Stimulated activated CD8-positive, alpha-beta memory T cell treated with anti-CD3 and anti-CD28 coated beads, Interleukin-15, amount 100 ng/mL, for 4 hours (primary cell): ENCODE results near the gene PALM3.
A peak's percentile ranks its signal among the peaks of the same experiment; 100 is the strongest.

Experiments
- DNase-seq, 2 donors: peaks; one replicate each; pipeline ENCODE4 v3.0.0-alpha.2; 2020; ENCODE audit warnings: low read depth in 2 of 2

PALM3 gene, protein sequence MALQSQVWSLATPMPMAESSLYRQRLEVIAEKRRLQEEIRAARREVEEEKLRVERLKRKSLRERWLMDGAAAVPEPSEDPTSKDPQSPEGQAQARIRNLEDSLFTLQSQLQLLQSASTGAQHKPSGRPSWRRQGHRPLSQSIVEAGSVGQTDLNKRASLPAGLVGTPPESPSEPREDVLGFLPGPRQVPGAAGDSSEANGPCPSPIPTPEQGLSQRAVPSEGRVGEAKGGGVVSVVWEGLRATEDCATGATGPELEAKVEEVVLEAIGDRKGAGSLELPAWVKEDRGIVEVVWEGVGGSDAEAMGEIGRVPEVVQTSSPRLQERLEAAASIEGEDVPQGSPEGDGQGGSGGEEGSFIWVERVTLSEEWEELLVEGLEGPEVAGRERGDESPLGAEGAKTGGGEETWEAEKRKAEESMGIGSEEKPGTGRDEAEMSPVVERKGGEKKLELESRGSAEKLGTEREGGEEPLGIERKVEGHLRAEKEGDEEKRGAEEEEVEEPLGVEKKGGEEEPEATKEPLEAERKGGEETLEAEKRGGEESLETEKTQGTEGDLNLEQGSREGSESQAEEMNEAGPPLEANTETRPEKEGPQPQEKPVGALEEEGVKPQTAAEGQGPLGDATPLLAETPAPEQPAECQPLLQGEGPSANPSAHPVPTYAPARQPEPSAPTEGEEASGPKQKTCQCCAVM

DNA sequence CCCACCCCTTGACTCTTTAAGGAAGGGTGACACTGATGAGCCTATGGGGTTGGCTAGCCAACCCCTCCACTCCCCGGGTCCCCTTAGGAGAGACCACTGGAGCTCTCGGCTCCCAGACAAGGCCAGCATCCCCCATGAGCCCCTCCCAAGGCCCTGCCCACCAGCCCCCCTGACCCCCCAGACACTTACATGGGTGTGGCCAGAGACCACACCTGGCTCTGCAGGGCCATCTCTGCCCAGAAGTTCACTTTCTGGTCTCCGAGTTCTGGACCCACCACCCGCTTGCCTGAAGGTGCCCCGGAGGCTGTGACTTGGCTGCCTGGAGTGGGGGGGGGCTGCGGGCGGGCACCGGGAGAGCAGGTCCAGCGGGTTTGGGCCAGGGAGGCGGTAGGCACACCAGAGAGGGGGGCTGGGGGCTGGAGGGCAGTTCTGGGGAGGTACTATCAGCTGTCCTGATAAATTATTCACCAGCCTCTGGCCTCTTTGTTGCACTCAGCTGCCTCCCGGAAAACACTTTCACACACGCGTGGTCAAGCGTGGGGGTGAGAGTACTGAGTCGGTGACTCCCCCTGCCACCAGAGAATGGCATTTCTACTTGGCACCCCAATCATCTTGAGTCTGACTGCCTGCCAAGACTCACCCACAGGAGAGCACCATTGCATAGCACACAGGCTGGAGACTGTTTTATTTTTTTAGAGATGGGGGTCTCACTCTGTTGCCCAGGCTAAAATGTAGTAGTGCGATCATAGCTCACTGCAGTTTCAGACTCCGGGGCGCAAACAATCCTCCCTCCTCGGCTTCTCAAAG is at the start of gene PALM3:
Gene PALM3, minus strand, starts transcription at position 326 of the 807 bp plus-strand sequence. Its CDS starts 96 bp downstream, at position 230.
- no peak for DNase-seq

DNA sequence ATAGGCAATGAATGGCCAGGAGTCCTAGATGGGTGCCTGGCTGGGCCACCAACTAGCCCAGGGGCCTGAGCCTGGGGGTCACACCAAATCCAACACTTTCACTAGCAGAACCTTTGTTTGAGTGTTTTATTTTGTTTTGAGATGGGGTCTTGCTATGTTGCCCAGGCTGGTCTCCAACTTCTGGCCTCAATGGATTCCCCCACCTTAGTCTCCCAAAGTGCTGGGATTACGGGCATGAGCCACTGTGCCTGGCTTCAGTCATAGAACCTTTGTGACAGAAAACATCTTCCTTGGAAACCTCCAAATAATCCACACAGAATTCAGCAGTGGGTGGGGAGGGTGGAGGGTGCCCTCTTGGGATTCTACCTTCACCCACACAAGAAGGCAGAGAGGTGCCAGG is 49.6 kb upstream of the PALM3 start:
- DNase-seq = no peak

- DNase-seq = no peak
Observed at GRCh38 chr19:14110650-14111049, 48.8 kb upstream of the PALM3 start.

- no peak for DNase-seq
Observed at GRCh38 chr19:14107581-14108461, 45.9 kb upstream of the PALM3 start.

DNA sequence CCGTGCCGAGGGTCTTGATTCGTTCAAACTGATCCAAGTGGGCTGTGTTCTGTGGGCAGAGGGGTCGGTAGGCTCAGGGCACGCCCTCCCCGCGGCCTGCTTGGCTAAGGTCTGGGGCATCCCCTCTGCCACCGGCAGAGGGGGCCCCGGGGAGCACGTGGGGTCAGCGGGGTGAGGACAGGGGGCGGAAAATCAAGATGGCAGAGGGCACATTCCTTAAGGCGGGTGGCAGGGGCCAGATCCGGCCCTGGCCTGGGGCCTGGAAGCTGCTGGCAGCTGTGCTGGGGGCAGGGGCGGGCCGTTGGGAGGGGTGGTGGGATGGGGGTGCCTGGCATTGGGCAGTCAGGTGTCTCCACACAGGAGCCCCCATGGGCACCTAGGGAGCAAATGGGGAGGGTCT is 45.0 kb upstream of the PALM3 start:
- no peak for DNase-seq

DNA sequence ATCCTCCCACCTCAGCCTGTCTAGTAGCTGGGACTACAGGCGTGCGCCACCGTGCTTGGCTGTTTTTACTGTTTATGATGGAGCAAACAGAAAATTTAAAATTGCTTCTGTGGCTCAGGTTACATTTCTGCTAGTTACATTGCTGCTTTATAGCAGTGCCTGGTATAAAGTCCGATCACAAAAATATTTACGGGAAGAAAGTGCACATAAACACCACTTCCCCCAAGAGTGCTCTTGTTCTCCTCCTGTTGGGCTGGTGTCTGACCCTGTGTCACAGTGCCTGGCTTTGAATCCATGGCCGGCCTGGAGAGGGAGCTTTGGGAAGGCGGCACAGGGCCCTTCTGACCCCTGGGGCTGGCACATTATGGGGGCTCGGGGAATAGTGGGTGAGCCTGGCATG is 43.8 kb upstream of the PALM3 start:
- no peak for DNase-seq

GRCh38 chr19:14103310-14103709 is 41.4 kb upstream of the PALM3 start:
- no peak for DNase-seq

DNA sequence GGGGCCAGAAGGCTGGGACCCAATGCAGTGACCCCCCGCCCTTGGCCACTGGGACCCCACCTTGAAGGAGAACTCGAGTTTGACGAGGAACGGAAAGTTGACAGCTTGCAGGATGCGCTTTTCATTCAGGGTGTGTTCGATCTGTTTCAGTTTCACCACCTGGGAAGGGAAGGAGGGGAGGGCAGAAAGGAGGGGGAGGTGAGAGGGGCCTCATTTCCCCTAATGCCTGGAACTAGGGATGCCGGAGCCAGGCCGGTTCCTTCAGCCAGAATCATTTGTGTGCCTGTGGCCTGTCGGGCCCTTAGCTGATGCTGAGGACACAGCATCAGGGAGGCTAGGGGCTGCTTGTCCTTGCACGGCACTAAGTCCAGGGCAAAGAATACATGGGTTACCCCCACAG is 40.9 kb upstream of the PALM3 start:
- no peak for DNase-seq

GRCh38 chr19:14102102-14102696 is 40.3 kb upstream of the PALM3 start:
- DNase-seq = no peak

- DNase-seq = no peak
Observed at GRCh38 chr19:14101003-14101545, 39.2 kb upstream of the PALM3 start.

GRCh38 chr19:14097532-14098151 is 35.8 kb upstream of the PALM3 start:
- no peak for DNase-seq

- no peak for DNase-seq
Observed at GRCh38 chr19:14096272-14096992, 34.6 kb upstream of the PALM3 start.

- no peak for DNase-seq
Observed at GRCh38 chr19:14094854-14095253, 33.0 kb upstream of the PALM3 start.

- DNase-seq = no peak
Observed at GRCh38 chr19:14093117-14093823, 31.4 kb upstream of the PALM3 start.

DNA sequence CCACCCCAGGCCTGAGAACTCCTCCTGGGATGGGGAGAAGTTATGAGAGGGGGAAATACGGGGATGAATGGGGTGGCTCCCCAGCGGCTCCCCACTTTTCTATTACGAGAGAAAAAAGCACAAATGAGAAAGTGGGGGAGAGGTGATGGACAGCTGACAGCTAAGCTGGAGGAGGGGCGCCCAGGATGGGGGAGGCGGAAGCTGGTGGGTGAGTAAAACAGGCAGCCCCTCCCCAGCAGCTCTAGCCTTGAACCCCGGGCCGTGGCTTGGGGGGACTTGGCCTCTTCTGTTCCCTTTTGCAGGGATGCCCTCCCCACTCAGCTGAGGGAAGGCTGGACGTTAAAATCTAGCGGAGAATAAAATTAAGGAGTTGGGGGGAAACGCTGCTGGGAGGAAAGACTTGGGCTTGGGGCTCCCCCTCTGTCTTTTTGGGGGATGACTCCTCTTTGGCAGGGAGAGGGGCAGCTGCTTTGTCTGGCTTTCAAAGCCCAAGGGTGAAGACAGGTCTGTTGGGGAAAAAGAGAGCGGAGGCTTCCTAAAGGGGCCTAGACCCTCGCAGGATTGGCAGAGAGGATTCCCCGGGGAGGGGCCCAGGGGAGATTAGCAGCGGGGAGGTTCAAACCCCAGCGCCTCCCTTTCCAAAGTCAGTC is 30.1 kb upstream of the PALM3 start:
- no peak for DNase-seq

GRCh38 chr19:14091081-14091812 is 29.4 kb upstream of the PALM3 start:
- peak in 1 of 2 donors; percentile 36 for DNase-seq

GRCh38 chr19:14090509-14091080 is 28.7 kb upstream of the PALM3 start, which contains the start of gene SAMD1:
SAMD1 (minus strand) TSS chr19:14090751.
- peak; percentile 78 to 82 for DNase-seq
